Endodermal cell (in vitro differentiated cells): Measurements from ENCODE around the gene ALPK1. TPM values are rescaled to one million over a fixed set of nuclear protein-coding genes. Genes with fewer than 3 reads are reported as not detected.

Source experiments
- DNase-seq: peaks from one replicate; pipeline ENCODE4 v3.0.0-alpha.2; 2017
- H3K27ac ChIP-seq: 2 replicates; pipeline ENCODE4 v1.5.1; 2013; ENCODE audit warnings: mild to moderate bottlenecking, low read depth, low read length, moderate library complexity
- H3K27me3 ChIP-seq: 2 replicates; pipeline ENCODE4 v1.6.1; 2013; ENCODE audit warnings: mild to moderate bottlenecking, low read length, moderate library complexity; ENCODE audit not compliant: insufficient read depth, control insufficient read depth, poor library complexity, severe bottlenecking
- H3K36me3 ChIP-seq: 2 replicates; pipeline ENCODE4 v1.7.0; 2013; ENCODE audit warnings: mild to moderate bottlenecking, low read length, moderate library complexity; ENCODE audit not compliant: control insufficient read depth, insufficient read depth
- H3K4me1 ChIP-seq: one replicate; pipeline ENCODE4 v1.7.0; 2013; ENCODE audit warnings: low read length; ENCODE audit not compliant: control insufficient read depth, insufficient read depth
- H3K4me3 ChIP-seq: 2 replicates; pipeline ENCODE4 v1.5.1; 2013; ENCODE audit warnings: mild to moderate bottlenecking, low read length, moderate library complexity
- H3K9ac ChIP-seq: 2 replicates; pipeline ENCODE4 v1.6.1; 2013; ENCODE audit warnings: mild to moderate bottlenecking, low read length, moderate library complexity; ENCODE audit not compliant: poor library complexity, severe bottlenecking; ENCODE audit errors: extremely low read depth
- H3K9me3 ChIP-seq: 2 replicates; pipeline ENCODE4 v1.6.1; 2013; ENCODE audit warnings: mild to moderate bottlenecking, low read length, moderate library complexity; ENCODE audit not compliant: control insufficient read depth
- H3K27ac Mint-ChIP-seq: 2 replicates; pipeline ENCODE4 v1.8.0; 2020; ENCODE audit warnings: mixed read lengths
- H3K27me3 Mint-ChIP-seq: 2 replicates; pipeline ENCODE4 v1.8.0; 2021; ENCODE audit warnings: mild to moderate bottlenecking, mixed read lengths; ENCODE audit not compliant: insufficient read depth
- H3K36me3 Mint-ChIP-seq: 2 replicates; pipeline ENCODE4 v1.8.0; 2020; ENCODE audit warnings: low read depth, mixed read lengths
- H3K4me1 Mint-ChIP-seq: 2 replicates; pipeline ENCODE4 v1.8.0; 2020; ENCODE audit warnings: mixed read lengths
- H3K4me3 Mint-ChIP-seq: 2 replicates; pipeline ENCODE4 v1.8.0; 2020; ENCODE audit warnings: mild to moderate bottlenecking, moderate library complexity, mixed read lengths
- H3K9me3 Mint-ChIP-seq: 2 replicates; pipeline ENCODE4 v1.8.0; 2020; ENCODE audit warnings: mild to moderate bottlenecking, mixed read lengths
- WGBS, 2 experiments: methylation state at CpG; one replicate each; pipeline versions ENCODE4 v1.1.5 to v1.1.7; 2013; ENCODE audit warnings: missing lambda C conversion rate in 2 of 2, mixed read lengths in 1 of 2; ENCODE audit not compliant: insufficient coverage in 1 of 2, insufficient read length in 1 of 2; 5-methylcytosine and 5-hydroxymethylcytosine counted together
- total RNA-seq, 2 donors: library from RNA; stranded (reverse); fragmentation: NEBNext Ultra II Directional in 1 of 2; extraction: Animal tissue kit (Norgen Biotek cat#: 25700) in 1 of 2; gene quantifications; 2 replicates in 1 of 2; 3 replicates in 1 of 2; pipeline ENCODE4 v1.2.1, GENCODE V29; 2021
- TF ChIP-seq, protein P1 (sequence below): fragments of 200-600 bp; sonication (generic); conservative IDR thresholded peaks from 2 replicates; pipeline ENCODE4 v1.5.0; 2021; ENCODE audit warnings: antibody characterized with exemption, mild to moderate bottlenecking

ALPK1 gene
- total RNA-seq, 2 donors from 2014 or later = 0.24 to 0.44 TPM

DNA sequence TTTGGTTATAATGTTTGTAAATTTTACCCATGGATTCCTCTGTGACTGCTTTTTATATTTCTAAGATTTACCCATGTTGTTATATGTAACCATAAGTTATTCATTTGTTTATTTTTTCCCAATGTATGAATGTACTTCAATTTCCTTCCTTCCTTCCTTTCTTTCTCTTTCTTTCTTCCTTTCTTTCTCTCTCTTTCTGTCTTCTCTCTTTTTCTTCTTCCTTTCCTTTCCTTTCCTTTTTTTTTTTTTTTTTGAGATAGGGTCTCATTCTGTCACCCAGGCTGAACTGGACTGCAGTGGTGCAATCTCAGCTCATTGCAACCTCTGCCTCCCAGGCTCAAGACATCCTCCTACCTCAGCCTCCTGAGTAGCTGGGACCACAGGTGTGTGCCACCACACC, 55.6 kb downstream of the ALPK1 start:
- Histone ChIP-seq H3K27me3 (no peaks in the 10 kb centered on the region), H3K4me1 (no peaks in the 10 kb centered on the region), H3K27ac (no peak overlapping the region), H3K9ac (no peak overlapping the region), H3K36me3 (no peaks in the 10 kb centered on the region), H3K9me3 (no peaks in the 10 kb centered on the region), H3K4me3 (no peak overlapping the region)
- TF ChIP-seq, protein P1, sequence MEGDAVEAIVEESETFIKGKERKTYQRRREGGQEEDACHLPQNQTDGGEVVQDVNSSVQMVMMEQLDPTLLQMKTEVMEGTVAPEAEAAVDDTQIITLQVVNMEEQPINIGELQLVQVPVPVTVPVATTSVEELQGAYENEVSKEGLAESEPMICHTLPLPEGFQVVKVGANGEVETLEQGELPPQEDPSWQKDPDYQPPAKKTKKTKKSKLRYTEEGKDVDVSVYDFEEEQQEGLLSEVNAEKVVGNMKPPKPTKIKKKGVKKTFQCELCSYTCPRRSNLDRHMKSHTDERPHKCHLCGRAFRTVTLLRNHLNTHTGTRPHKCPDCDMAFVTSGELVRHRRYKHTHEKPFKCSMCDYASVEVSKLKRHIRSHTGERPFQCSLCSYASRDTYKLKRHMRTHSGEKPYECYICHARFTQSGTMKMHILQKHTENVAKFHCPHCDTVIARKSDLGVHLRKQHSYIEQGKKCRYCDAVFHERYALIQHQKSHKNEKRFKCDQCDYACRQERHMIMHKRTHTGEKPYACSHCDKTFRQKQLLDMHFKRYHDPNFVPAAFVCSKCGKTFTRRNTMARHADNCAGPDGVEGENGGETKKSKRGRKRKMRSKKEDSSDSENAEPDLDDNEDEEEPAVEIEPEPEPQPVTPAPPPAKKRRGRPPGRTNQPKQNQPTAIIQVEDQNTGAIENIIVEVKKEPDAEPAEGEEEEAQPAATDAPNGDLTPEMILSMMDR = no peak
- Mint-ChIP-seq H3K27ac (no peak overlapping the region), H3K4me1 (peaks cover 10% of the 10 kb centered on the region), H3K9me3 (peaks cover 3% of the 10 kb centered on the region), H3K4me3 (no peak overlapping the region), H3K36me3 (no peaks in the 10 kb centered on the region), H3K27me3 (peaks cover 4% of the 10 kb centered on the region)
- no peak for DNase-seq

DNA sequence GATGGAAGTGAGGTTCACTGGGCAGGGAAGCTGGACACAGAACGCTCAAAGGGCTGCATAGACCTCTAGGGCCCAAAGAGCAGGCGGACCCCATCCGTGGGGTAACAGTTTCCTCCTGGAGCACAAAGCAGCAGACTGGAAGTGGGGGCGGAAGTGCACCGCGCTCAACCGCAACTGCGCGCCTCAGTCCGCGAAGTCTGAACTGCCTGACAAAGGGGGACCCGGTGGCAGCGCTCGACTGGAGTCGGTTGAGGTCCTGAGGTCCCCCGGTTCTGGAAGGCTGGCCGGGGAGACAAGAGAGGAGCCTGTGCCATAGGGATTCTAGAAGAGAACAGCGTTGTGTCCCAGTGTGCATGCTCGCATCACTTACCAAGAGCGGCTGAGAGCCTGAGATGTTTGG, 58.5 kb downstream of the ALPK1 start:
- no peak for DNase-seq
- Histone ChIP-seq H3K4me1 (no peaks in the 10 kb centered on the region), H3K4me3 (no peak overlapping the region), H3K27me3 (no peaks in the 10 kb centered on the region), H3K9me3 (peaks cover 9% of the 10 kb centered on the region), H3K27ac (no peak overlapping the region), H3K9ac (no peak overlapping the region), H3K36me3 (no peaks in the 10 kb centered on the region)
- H3K27ac Mint-ChIP-seq = no peak overlapping the region
- no peaks in the 10 kb centered on the region for H3K4me1 Mint-ChIP-seq
- peaks cover 4% of the 10 kb centered on the region for H3K27me3 Mint-ChIP-seq
- peaks cover 2% of the 10 kb centered on the region for H3K36me3 Mint-ChIP-seq
- WGBS, 2 experiments = 95% methylated on average over 16 to 20 of the region's 20 CpGs
- no peak overlapping the region for H3K4me3 Mint-ChIP-seq
- peaks cover 12% of the 10 kb centered on the region for H3K9me3 Mint-ChIP-seq
- TF ChIP-seq, protein P1 = no peak

DNA sequence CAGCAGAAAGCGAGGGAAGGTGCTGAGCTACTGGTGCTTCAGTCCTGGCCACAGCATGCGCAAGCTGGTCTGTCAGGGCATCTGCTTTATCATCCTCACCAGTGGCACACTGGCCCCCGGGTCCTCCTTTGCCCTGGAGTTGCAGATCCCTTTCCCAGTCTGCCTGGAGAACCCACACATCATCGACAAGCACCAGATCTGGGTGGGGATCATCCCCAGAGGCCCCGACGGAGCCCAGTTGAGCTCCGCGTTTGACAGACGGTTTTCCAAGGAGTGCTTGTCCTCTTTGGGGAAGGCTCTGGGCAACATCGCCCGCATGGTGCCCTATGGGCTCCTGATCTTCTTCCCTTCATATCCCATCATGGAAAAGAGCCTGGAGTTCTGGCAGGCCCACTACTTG, 60.3 kb downstream of the ALPK1 start:
- TF ChIP-seq, protein P1 = no peak
- H3K9ac ChIP-seq = no peak overlapping the region
- peaks cover 27% of the 10 kb centered on the region for H3K9me3 ChIP-seq
- no peak overlapping the region for H3K27ac Mint-ChIP-seq
- H3K27me3 ChIP-seq = no peaks in the 10 kb centered on the region
- no peaks in the 10 kb centered on the region for H3K36me3 ChIP-seq
- no peak for DNase-seq
- H3K36me3 Mint-ChIP-seq = peaks cover 2% of the 10 kb centered on the region
- no peak overlapping the region for H3K4me3 ChIP-seq
- H3K9me3 Mint-ChIP-seq = peaks cover 27% of the 10 kb centered on the region
- no peaks in the 10 kb centered on the region for H3K4me1 Mint-ChIP-seq
- H3K4me3 Mint-ChIP-seq = no peak overlapping the region
- peaks cover 4% of the 10 kb centered on the region for H3K27me3 Mint-ChIP-seq
- 94% methylated on average over 9 to 11 of the region's 11 CpGs for WGBS, 2 experiments
- H3K4me1 ChIP-seq = no peaks in the 10 kb centered on the region
- no peak overlapping the region for H3K27ac ChIP-seq
